Parathyroid adenoma (tissue), 2 donors: ENCODE results near the gene HES6.

Experiments
- H2AFZ ChIP-seq: fragments of 300-600 bp; sonication (generic); one replicate; pipeline ENCODE4 v1.7.0; 2017; ENCODE audit warnings: antibody characterized with exemption, mild to moderate bottlenecking
- H3K27ac ChIP-seq: fragments of 300-600 bp; sonication (generic); one replicate; pipeline ENCODE4 v1.7.0; 2017
- H3K27me3 ChIP-seq: fragments of 300-600 bp; sonication (generic); one replicate; pipeline ENCODE4 v1.7.0; 2017; ENCODE audit warnings: low read length; ENCODE audit not compliant: control insufficient read depth, insufficient read depth
- H3K36me3 ChIP-seq: fragments of 300-600 bp; sonication (generic); one replicate; pipeline ENCODE4 v1.7.0; 2017; ENCODE audit warnings: low read length; ENCODE audit not compliant: control insufficient read depth, insufficient read depth
- H3K4me1 ChIP-seq: fragments of 300-600 bp; sonication (generic); one replicate; pipeline ENCODE4 v1.7.0; 2017; ENCODE audit warnings: control low read depth
- H3K4me2 ChIP-seq: fragments of 300-600 bp; sonication (generic); one replicate; pipeline ENCODE4 v1.7.0; 2017; ENCODE audit warnings: low read length
- H3K4me3 ChIP-seq: fragments of 300-600 bp; sonication (generic); one replicate; pipeline ENCODE4 v1.7.0; 2017; ENCODE audit warnings: low read depth, low read length
- H3K79me2 ChIP-seq: fragments of 300-600 bp; sonication (generic); one replicate; pipeline ENCODE4 v1.7.0; 2017; ENCODE audit warnings: control low read depth
- H3K9ac ChIP-seq: fragments of 300-600 bp; sonication (generic); one replicate; pipeline ENCODE4 v1.7.0; 2017; ENCODE audit warnings: mild to moderate bottlenecking
- H3K9me3 ChIP-seq: fragments of 300-600 bp; sonication (generic); one replicate; pipeline ENCODE4 v1.7.0; 2017; ENCODE audit warnings: low read length; ENCODE audit not compliant: control insufficient read depth
- CTCF ChIP-seq: fragments of 300-600 bp; sonication (generic); IDR thresholded peaks from one replicate; pipeline ENCODE4 v1.7.0; 2017; ENCODE audit warnings: antibody characterized with exemption, mild to moderate bottlenecking
- donor health status: primary hyperparathyroidism.

Gene HES6

GRCh38 chr2:238255636-238256035 lies 15.8 kb upstream of the HES6 start:
- no peak overlapping the region for H2AFZ ChIP-seq
- no peak overlapping the region for H3K4me2 ChIP-seq
- H3K4me3 ChIP-seq, result no peak overlapping the region
- H3K4me1 ChIP-seq, result peaks cover 6% of the 10 kb centered on the region
- H3K36me3 ChIP-seq, result no peaks in the 10 kb centered on the region
- H3K9ac ChIP-seq, result no peak overlapping the region
- H3K79me2 ChIP-seq, result no peaks in the 10 kb centered on the region
- no peak overlapping the region for H3K27ac ChIP-seq
- no peak for TF ChIP-seq CTCF
- H3K9me3 ChIP-seq, result no peaks in the 10 kb centered on the region
- no peaks in the 10 kb centered on the region for H3K27me3 ChIP-seq

GRCh38 chr2:238255151-238255551 lies 15.3 kb upstream of the HES6 start:
- no peaks in the 10 kb centered on the region for H3K9me3 ChIP-seq
- H3K27ac ChIP-seq, result no peak overlapping the region
- H3K27me3 ChIP-seq, result no peaks in the 10 kb centered on the region
- H2AFZ ChIP-seq, result no peak overlapping the region
- no peaks in the 10 kb centered on the region for H3K79me2 ChIP-seq
- peaks cover 4% of the 10 kb centered on the region for H3K4me1 ChIP-seq
- no peaks in the 10 kb centered on the region for H3K36me3 ChIP-seq
- no peak overlapping the region for H3K4me3 ChIP-seq
- H3K4me2 ChIP-seq, result no peak overlapping the region
- H3K9ac ChIP-seq, result no peak overlapping the region
- no peak for TF ChIP-seq CTCF

GRCh38 chr2:238254095-238254723 lies 14.4 kb upstream of the HES6 start:
- TF ChIP-seq CTCF, result no peak
- Histone ChIP-seq H3K4me3 (no peak overlapping the region), H3K36me3 (no peaks in the 10 kb centered on the region)

GRCh38 chr2:238252766-238253630 lies 13.2 kb upstream of the HES6 start:
- no peaks in the 10 kb centered on the region for H3K79me2 ChIP-seq
- no peak overlapping the region for H3K4me3 ChIP-seq
- H3K27ac ChIP-seq, result no peak overlapping the region
- TF ChIP-seq CTCF, result no peak
- no peak overlapping the region for H3K9ac ChIP-seq
- no peaks in the 10 kb centered on the region for H3K36me3 ChIP-seq
- H2AFZ ChIP-seq, result no peak overlapping the region
- peaks cover 4% of the 10 kb centered on the region for H3K4me1 ChIP-seq
- no peak overlapping the region for H3K4me2 ChIP-seq
- H3K9me3 ChIP-seq, result no peaks in the 10 kb centered on the region
- no peaks in the 10 kb centered on the region for H3K27me3 ChIP-seq

More at GRCh38 chr2:238254095-238254723, 14.4 kb upstream of the HES6 start:
- Histone ChIP-seq H3K4me2 (no peak overlapping the region), H3K9me3 (no peaks in the 10 kb centered on the region), H3K4me1 (peaks cover 4% of the 10 kb centered on the region), H3K9ac (no peak overlapping the region), H3K79me2 (no peaks in the 10 kb centered on the region), H3K27ac (no peak overlapping the region), H3K27me3 (no peaks in the 10 kb centered on the region), H2AFZ (no peak overlapping the region)
